Loucy (cell line): ENCODE results near the gene PHB1.

Experiments
- EZH2phosphoT487 ChIP-seq: fragments of 200-600 bp; IDR thresholded peaks from 2 replicates; pipeline ENCODE4 v1.6.1; 2018; ENCODE audit warnings: antibody characterized with exemption, mild to moderate bottlenecking, moderate library complexity, borderline replicate concordance
- TF ChIP-seq, protein P1 (sequence below): fragments of 200-600 bp; sonication (generic); conservative IDR thresholded peaks from 2 replicates; pipeline ENCODE4 v1.5.1; 2014; ENCODE audit warnings: mild to moderate bottlenecking, antibody characterized with exemption, low read length

DNA sequence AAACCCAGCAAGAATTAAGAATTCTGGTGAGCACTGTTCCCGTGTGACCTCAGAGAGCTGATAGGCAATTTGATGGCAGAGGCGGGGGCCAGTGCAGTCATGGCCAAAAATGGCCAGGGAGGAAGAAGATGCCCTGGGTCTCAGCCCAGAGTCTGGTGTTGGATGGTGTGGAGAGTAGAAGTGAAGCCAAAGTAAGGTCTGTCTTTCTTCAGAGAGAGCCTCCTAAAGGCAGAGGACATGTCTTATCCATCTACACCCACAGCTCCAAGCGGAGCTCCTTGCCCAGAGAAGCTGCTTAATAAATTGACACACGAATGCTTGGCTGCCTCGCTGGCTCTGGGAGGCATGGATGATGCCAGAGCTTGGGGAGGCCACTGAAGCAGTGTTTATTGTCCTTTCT lies 32.9 kb downstream of the PHB1 start:
- TF ChIP-seq, protein P1, sequence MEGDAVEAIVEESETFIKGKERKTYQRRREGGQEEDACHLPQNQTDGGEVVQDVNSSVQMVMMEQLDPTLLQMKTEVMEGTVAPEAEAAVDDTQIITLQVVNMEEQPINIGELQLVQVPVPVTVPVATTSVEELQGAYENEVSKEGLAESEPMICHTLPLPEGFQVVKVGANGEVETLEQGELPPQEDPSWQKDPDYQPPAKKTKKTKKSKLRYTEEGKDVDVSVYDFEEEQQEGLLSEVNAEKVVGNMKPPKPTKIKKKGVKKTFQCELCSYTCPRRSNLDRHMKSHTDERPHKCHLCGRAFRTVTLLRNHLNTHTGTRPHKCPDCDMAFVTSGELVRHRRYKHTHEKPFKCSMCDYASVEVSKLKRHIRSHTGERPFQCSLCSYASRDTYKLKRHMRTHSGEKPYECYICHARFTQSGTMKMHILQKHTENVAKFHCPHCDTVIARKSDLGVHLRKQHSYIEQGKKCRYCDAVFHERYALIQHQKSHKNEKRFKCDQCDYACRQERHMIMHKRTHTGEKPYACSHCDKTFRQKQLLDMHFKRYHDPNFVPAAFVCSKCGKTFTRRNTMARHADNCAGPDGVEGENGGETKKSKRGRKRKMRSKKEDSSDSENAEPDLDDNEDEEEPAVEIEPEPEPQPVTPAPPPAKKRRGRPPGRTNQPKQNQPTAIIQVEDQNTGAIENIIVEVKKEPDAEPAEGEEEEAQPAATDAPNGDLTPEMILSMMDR, result no peak
- TF ChIP-seq EZH2phosphoT487, result no peak
